ENCODE measurements around the gene MOB3B.
"Not testable (repeated sequence)": the region's sequence is repeated elsewhere in the genome, so short reads cannot be mapped to it uniquely, and the experiment has no call there.

MOB3B gene

DNA sequence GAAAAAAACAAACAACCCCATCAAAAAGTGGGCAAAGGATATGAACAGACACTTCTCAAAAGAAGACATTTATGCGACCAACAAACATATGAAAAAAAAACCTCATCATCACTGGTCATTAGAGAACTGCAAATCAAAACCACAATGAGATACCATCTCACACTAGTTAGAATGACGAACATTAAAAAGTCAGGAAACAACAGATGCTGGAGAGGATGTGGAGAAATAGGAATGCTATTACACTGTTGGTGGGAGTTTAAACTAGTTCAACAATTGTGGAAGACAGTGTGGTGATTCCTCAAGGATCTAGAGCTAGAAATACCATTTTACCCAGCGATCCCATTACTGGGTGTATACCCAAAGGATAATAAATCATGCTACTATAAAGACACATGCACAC is 28.7 kb downstream of the MOB3B start:
- H3K4me1 Mint-ChIP-seq; H3K36me3 Mint-ChIP-seq (ENCODE audit: insufficient read depth); ATAC-seq (replicated peaks; ENCODE audit: extremely low read depth, poor library complexity, severe bottlenecking); H3K27ac Mint-ChIP-seq (ENCODE audit: low read depth); DNase-seq (ENCODE audit: low spot score in 2 of 2); H3K9me3 Mint-ChIP-seq; H3K27me3 Mint-ChIP-seq; H3K4me3 Mint-ChIP-seq: not testable (repeated sequence)

DNA sequence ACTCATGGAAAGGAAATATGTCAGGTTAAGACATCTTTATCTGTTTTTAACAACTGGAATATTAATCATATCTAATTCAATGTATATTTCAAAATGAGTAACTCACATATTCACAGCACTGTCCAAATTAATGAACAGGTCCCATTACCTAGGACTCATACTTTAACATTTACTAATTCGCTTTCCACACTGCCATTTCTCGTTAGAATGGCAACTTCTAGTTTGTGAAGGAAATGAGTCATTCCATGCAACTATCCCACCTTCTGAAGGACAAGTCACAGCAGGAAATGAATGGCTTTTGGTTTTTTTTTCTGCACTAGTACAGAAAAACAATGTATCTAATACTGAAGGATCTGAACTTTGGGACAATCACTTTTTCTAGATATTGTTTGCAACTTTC is 30.2 kb downstream of the MOB3B start:
- DNase-seq (ENCODE audit: low spot score in 2 of 2) = no peak
- Mint-ChIP-seq H3K9me3 (no peaks in the 10 kb centered on the region), H3K27ac (ENCODE audit: low read depth) (no peak overlapping the region), H3K27me3 (peaks cover 6% of the 10 kb centered on the region), H3K4me1 (no peaks in the 10 kb centered on the region), H3K36me3 (ENCODE audit: insufficient read depth) (no peaks in the 10 kb centered on the region), H3K4me3 (no peak overlapping the region)
- ATAC-seq (replicated peaks; ENCODE audit: extremely low read depth, poor library complexity, severe bottlenecking) = no peak

DNA sequence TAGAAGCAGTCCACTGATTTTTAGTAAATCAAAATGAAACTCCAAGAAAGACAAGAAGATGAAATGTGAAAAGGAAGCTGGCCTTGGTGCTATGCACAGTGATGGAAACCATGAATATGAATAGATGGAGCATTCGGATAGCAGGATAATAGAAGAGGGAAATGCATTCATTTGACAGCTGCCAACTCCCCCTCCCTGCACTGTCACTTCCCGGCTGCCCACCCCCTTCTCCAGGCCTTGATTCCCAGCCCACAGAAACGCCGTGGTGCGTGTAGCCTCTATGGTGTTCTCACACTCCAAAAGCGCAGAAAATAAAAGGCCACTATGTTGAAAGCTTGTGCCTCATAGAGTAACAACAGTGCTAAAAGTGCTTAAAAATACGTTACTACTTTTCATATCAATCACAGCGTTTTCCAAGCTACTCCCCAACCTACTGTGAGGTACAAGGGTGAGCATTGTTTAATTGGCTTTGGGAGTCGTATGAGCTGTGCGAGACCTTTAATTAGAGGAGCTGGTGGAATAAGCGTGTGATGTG is 31.7 kb downstream of the MOB3B start:
- no peak for ATAC-seq (replicated peaks; ENCODE audit: extremely low read depth, poor library complexity, severe bottlenecking)
- Mint-ChIP-seq H3K27ac (ENCODE audit: low read depth) (no peak overlapping the region), H3K36me3 (ENCODE audit: insufficient read depth) (no peaks in the 10 kb centered on the region), H3K4me3 (no peak overlapping the region), H3K27me3 (peaks cover 6% of the 10 kb centered on the region), H3K4me1 (no peaks in the 10 kb centered on the region), H3K9me3 (peaks cover 4% of the 10 kb centered on the region)
- DNase-seq (ENCODE audit: low spot score in 2 of 2) = no peak

DNA sequence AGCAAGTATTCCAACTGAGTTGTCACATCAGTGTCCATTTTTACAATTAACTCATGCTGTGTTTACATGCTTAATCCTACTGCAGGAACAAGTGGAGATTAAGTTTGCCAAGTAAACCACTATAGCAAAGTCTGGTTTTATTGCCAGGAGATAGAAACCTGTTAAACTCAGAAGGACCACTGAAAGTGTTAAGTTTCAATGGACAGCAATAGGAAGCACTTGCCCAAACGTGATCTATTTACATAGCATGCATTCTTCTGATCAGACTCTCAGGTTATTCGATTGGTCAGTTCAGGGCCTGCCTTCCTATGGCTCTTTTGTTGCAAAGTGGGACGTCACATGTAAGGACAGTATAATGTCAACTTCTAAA is 33.5 kb downstream of the MOB3B start:
- Mint-ChIP-seq H3K9me3 (peaks cover 4% of the 10 kb centered on the region), H3K36me3 (ENCODE audit: insufficient read depth) (no peaks in the 10 kb centered on the region), H3K27me3 (peaks cover 4% of the 10 kb centered on the region), H3K4me3 (no peak overlapping the region), H3K27ac (ENCODE audit: low read depth) (no peak overlapping the region), H3K4me1 (no peaks in the 10 kb centered on the region)
- DNase-seq (ENCODE audit: low spot score in 2 of 2) (no peak), ATAC-seq (replicated peaks; ENCODE audit: extremely low read depth, poor library complexity, severe bottlenecking) (no peak)

DNA sequence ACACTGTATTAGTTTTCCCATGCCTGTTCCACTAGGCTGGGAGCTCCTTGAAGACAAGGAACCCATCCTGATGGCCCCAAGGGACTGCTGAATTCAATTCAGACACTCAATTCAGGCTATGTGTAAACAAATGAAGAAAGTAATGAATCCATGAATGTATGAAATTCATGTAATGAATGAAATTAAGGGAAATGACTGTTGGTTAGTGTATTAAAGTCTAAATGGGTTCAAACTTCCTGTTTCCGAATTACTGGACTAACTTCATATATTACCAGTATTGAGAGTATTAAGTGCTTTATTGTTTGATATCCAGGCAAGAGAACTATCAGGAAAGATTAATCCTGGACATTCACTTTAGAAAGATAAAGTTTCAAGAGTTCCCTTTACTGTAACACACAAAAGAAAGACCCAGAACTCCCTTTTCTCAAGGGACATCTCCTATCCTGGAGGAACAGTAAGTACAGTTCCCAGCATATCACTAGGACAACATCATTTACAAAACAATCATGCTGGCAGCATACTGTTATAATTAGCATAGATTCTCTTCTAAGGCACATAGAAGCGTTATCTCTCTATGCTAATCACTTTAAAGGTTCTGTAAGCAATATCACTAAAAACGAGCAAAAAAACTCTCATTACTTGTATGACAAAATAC is 34.0 kb downstream of the MOB3B start:
- Mint-ChIP-seq H3K9me3 (peaks cover 4% of the 10 kb centered on the region), H3K4me1 (no peaks in the 10 kb centered on the region), H3K27ac (ENCODE audit: low read depth) (no peak overlapping the region), H3K27me3 (peaks cover 1% of the 10 kb centered on the region), H3K4me3 (no peak overlapping the region), H3K36me3 (ENCODE audit: insufficient read depth) (no peaks in the 10 kb centered on the region)
- DNase-seq (ENCODE audit: low spot score in 2 of 2) = no peak
- no peak for ATAC-seq (replicated peaks; ENCODE audit: extremely low read depth, poor library complexity, severe bottlenecking)

DNA sequence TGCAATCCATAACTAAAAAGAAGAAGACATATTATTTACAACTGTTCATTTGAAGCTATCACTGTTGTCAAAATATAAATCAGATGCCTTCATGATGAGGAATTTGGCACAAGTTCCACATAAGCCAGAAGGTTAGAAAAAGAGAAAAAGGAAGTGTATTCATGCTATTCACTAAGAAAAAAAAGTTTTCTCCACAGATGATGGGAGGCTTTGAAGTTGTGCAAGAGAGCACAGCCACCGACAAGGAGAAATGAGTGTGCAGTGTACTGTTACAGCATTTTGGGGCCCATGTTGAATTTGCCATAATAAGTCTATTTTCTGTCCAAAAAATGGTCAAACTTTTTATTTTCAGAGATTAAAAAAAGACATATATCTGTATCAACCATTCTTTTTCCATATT is 38.5 kb downstream of the MOB3B start:
- ATAC-seq (replicated peaks; ENCODE audit: extremely low read depth, poor library complexity, severe bottlenecking) (no peak), DNase-seq (ENCODE audit: low spot score in 2 of 2) (no peak)
- H3K9me3 Mint-ChIP-seq = peaks cover 4% of the 10 kb centered on the region
- no peaks in the 10 kb centered on the region for H3K4me1 Mint-ChIP-seq
- H3K4me3 Mint-ChIP-seq = no peak overlapping the region
- peaks cover 9% of the 10 kb centered on the region for H3K27me3 Mint-ChIP-seq
- H3K27ac Mint-ChIP-seq (ENCODE audit: low read depth) = no peak overlapping the region
- H3K36me3 Mint-ChIP-seq (ENCODE audit: insufficient read depth) = no peaks in the 10 kb centered on the region

DNA sequence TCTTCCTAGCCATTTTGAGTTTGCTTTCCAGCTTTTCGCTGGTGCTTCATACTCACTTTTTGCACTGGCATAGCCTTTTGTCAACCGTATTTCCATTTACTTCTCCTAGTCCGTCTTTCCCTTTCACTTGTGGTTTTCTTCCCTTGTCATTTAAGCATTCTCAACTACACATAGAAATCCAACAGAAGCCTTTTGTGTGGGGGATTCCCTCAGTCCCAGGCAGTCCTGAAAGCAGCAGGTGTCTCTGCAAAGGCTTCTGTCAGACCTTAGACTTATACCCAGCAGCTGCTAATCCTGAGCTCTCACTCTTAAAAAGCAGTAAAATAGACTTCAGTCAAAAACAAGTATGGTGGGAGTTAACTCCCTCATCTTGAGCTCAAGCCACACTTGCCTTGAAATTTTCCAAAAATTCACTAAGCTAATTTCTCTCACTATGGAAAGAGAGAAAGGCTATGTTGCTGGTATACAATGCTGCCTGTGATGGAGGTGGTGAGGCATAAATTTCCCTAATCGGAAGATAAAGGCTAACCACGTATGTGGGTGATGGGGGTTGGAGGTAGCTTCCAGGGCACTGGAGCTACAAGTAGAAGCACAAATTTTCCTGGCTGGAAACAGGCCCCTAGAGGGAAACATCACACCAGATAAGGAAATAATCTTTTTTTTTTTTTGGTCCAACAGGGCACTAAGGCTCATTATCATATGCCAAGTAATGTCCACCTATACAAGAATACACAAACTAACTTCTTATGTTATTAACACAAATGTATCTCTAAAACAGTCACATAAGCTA is 40.3 kb downstream of the MOB3B start:
- Mint-ChIP-seq H3K27ac (ENCODE audit: low read depth) (no peak overlapping the region), H3K4me1 (peaks cover 16% of the 10 kb centered on the region), H3K4me3 (no peak overlapping the region), H3K27me3 (peaks cover 9% of the 10 kb centered on the region), H3K36me3 (ENCODE audit: insufficient read depth) (no peaks in the 10 kb centered on the region), H3K9me3 (peaks cover 2% of the 10 kb centered on the region)
- no peak for ATAC-seq (replicated peaks; ENCODE audit: extremely low read depth, poor library complexity, severe bottlenecking)
- no peak for DNase-seq (ENCODE audit: low spot score in 2 of 2)

DNA sequence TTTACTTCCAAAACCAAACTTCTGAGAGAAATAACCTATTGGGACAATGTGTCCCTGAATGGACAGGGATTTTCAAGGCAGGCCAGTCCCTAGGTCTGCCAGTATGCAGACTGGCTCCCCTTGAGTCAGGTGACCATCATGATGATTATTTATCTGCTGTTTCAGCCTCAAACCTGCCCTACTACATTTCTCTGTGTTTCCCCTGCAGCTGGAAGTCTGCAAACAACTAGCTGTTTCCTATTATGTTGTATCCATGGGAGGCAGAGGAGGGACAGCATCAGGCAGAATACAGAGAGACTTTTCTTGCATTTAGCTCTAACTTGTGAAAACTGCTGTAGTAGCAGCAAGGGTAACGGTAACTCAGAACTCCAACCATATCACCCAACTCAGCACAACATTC is 41.7 kb downstream of the MOB3B start:
- H3K4me1 Mint-ChIP-seq = peaks cover 16% of the 10 kb centered on the region
- no peak for DNase-seq (ENCODE audit: low spot score in 2 of 2)
- no peaks in the 10 kb centered on the region for H3K9me3 Mint-ChIP-seq
- H3K27ac Mint-ChIP-seq (ENCODE audit: low read depth) = no peak overlapping the region
- peaks cover 9% of the 10 kb centered on the region for H3K27me3 Mint-ChIP-seq
- ATAC-seq (replicated peaks; ENCODE audit: extremely low read depth, poor library complexity, severe bottlenecking) = no peak
- H3K4me3 Mint-ChIP-seq = no peak overlapping the region
- no peaks in the 10 kb centered on the region for H3K36me3 Mint-ChIP-seq (ENCODE audit: insufficient read depth)

DNA sequence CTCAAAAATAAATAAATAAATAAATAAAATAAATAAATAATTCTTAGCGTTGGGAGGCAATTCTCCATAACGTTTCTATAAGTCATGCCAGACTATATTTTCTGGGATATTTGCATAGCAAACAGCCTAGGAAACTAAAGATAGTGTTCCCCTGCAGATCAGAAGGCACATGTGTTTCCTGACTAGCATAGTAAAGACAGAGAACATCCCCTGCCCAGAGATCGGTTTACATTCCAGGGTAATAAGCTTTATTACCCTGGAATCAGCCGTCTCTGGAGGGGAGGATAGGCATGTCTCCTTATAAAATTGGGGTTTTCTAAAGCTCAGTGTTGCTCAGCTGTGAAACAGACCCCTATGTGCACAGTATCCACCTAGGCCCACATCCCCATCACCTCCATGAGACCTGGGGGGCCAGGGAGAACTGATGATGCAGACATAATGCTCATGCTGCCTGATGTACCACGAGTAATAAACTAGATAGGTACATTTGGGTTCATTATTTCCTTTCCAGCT is 42.4 kb downstream of the MOB3B start:
- Mint-ChIP-seq H3K4me3 (no peak overlapping the region), H3K4me1 (peaks cover 16% of the 10 kb centered on the region), H3K27me3 (peaks cover 9% of the 10 kb centered on the region), H3K36me3 (ENCODE audit: insufficient read depth) (no peaks in the 10 kb centered on the region), H3K9me3 (no peaks in the 10 kb centered on the region), H3K27ac (ENCODE audit: low read depth) (no peak overlapping the region)
- DNase-seq (ENCODE audit: low spot score in 2 of 2) = no peak
- ATAC-seq (replicated peaks; ENCODE audit: extremely low read depth, poor library complexity, severe bottlenecking) = no peak

DNA sequence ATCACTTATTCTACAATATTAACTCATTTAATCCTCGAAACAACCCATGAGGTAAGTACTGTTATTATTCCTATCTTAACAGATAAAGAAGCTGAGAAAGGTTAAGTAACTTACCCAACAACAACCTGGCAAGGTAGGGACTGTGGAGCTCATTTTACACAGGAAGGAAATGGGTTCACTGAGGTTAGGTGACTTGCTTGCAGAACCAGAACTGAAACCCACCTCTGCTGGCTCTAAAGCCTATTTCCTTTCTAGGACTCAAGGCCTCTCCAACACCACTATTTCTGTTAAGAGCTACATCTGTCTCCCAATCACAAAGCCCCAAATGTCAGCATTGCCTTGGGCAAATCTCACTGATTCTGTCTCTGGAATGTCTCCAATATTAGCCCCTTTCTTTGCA is 44.5 kb downstream of the MOB3B start:
- ATAC-seq (replicated peaks; ENCODE audit: extremely low read depth, poor library complexity, severe bottlenecking) (no peak), DNase-seq (ENCODE audit: low spot score in 2 of 2) (no peak)
- H3K4me1 Mint-ChIP-seq = peaks cover 16% of the 10 kb centered on the region
- no peaks in the 10 kb centered on the region for H3K9me3 Mint-ChIP-seq
- no peak overlapping the region for H3K4me3 Mint-ChIP-seq
- peak overlapping the region; percentile 13 for H3K27ac Mint-ChIP-seq (ENCODE audit: low read depth)
- H3K27me3 Mint-ChIP-seq = peaks cover 4% of the 10 kb centered on the region
- no peaks in the 10 kb centered on the region for H3K36me3 Mint-ChIP-seq (ENCODE audit: insufficient read depth)

DNA sequence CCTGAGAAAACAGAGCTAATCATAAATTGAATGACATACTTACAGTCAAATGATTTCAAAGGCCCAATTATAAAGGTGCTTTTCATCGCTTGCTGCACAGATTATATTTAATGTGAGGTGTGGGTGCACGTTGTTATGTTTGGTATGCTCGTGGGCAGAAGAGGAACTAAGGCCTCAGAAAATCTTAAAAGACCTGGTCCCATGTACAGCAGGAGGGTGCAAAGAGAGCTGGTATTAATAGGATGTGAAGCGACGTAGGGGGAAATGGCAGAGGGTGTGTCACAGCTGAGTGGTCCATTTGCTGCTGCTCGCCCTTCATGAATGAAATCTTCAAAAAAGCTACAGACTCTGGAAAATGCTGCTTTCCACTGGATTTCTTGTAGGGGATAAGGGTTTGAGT is 46.0 kb downstream of the MOB3B start:
- Mint-ChIP-seq H3K4me3 (no peak overlapping the region), H3K4me1 (peaks cover 16% of the 10 kb centered on the region), H3K9me3 (peaks cover 1% of the 10 kb centered on the region), H3K27me3 (no peaks in the 10 kb centered on the region), H3K27ac (ENCODE audit: low read depth) (no peak overlapping the region), H3K36me3 (ENCODE audit: insufficient read depth) (no peaks in the 10 kb centered on the region)
- DNase-seq (ENCODE audit: low spot score in 2 of 2) (no peak), ATAC-seq (replicated peaks; ENCODE audit: extremely low read depth, poor library complexity, severe bottlenecking) (no peak)

DNA sequence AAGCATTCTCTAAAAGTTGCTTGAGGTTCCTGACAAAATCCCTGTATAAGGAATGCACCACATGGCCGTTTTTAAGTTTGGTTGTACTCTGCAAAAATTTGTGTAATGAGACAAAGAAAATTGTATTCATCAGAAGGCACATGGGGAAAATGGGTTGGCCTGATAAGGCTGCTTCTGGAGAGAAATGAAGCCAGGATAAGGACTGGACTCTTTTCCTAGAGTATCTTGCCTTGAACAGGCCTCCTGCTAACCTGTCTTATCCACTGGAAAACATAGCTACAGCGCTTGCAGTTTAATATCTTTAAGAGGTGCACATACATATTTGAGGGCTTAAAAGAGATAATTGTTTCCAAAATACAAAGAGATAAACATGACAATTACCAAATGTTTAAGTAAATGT is 46.9 kb downstream of the MOB3B start:
- no peak for DNase-seq (ENCODE audit: low spot score in 2 of 2)
- peaks cover 6% of the 10 kb centered on the region for H3K9me3 Mint-ChIP-seq
- H3K36me3 Mint-ChIP-seq (ENCODE audit: insufficient read depth) = no peaks in the 10 kb centered on the region
- H3K4me1 Mint-ChIP-seq = peaks cover 16% of the 10 kb centered on the region
- H3K27me3 Mint-ChIP-seq = no peaks in the 10 kb centered on the region
- no peak overlapping the region for H3K4me3 Mint-ChIP-seq
- no peak overlapping the region for H3K27ac Mint-ChIP-seq (ENCODE audit: low read depth)
- no peak for ATAC-seq (replicated peaks; ENCODE audit: extremely low read depth, poor library complexity, severe bottlenecking)

DNA sequence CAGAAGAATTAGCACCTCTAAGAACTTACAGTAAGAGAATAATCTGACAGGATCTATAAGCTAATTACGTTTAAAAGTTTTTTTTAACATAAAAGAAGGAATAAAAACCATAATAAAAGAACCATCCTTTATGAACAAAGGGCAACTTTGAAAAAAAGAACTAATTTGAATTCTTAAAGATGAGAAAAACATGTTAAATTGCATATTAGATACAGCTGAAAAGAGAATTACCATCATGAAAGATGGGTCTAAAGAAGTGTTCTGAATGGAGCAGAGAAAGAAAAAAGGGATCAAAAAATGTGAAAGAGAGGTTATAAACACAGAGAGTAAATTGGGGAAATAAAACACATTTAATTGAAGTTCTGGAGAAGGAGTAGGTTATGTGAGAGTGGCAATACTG is 51.3 kb downstream of the MOB3B start:
- no peak for ATAC-seq (replicated peaks; ENCODE audit: extremely low read depth, poor library complexity, severe bottlenecking)
- H3K36me3 Mint-ChIP-seq (ENCODE audit: insufficient read depth) = no peaks in the 10 kb centered on the region
- no peak overlapping the region for H3K27ac Mint-ChIP-seq (ENCODE audit: low read depth)
- H3K4me1 Mint-ChIP-seq = no peaks in the 10 kb centered on the region
- H3K9me3 Mint-ChIP-seq = peaks cover 6% of the 10 kb centered on the region
- H3K4me3 Mint-ChIP-seq = no peak overlapping the region
- no peaks in the 10 kb centered on the region for H3K27me3 Mint-ChIP-seq
- DNase-seq (ENCODE audit: low spot score in 2 of 2) = no peak

All from central memory CD8-positive, alpha-beta T cell (primary cell).